ENCODE measurements around the gene INO80E. TPM values are rescaled to one million over a fixed set of nuclear protein-coding genes. Genes with fewer than 3 reads are reported as not detected.

The INO80E gene
- polyA plus RNA-seq, 1 experiment = 35.6 TPM

GRCh38 chr16:30006659-30007377 is 10.8 kb downstream of the INO80E start:
- H3K36me3 ChIP-seq (ENCODE audit: control insufficient read depth, insufficient read depth, low read length) = peaks cover 9% of the 10 kb centered on the region
- CTCF ChIA-PET = interaction anchor here (1.2 to 2.2 kb wide), 2 partner anchors 12 to 106 kb away, joined by 5 to 6 read pairs; partner anchors contain the start of gene ASPHD1
- peaks cover 11% of the 10 kb centered on the region for H3K27me3 ChIP-seq (ENCODE audit: control insufficient read depth, insufficient read depth, low read length)
- POLR2A ChIA-PET = no interaction called here
- no peak for DNase-seq (ENCODE audit: low read depth)
- TF ChIP-seq CTCF (IDR thresholded peaks at IDR 0.05; ENCODE audit: insufficient read depth, low read depth, low read length) = no peak
- H3K4me3 ChIP-seq (ENCODE audit: low read depth, low read length) = no peak overlapping the region

- ChIA-PET CTCF (interaction anchor here (2.2 kb wide), 1 partner anchor 11 kb away, joined by 6 read pairs; no protein-coding TSS in a partner anchor), POLR2A (no interaction called here)
- Histone ChIP-seq H3K36me3 (ENCODE audit: control insufficient read depth, insufficient read depth, low read length) (peaks cover 7% of the 10 kb centered on the region), H3K4me3 (ENCODE audit: low read depth, low read length) (no peak overlapping the region), H3K27me3 (ENCODE audit: control insufficient read depth, insufficient read depth, low read length) (peaks cover 11% of the 10 kb centered on the region)
- no peak for TF ChIP-seq CTCF (IDR thresholded peaks at IDR 0.05; ENCODE audit: insufficient read depth, low read depth, low read length)
- no peak for DNase-seq (ENCODE audit: low read depth)
Observed at GRCh38 chr16:30007378-30007895, 11.4 kb downstream of the INO80E start.

GRCh38 chr16:30009085-30009862 is 13.2 kb downstream of the INO80E start:
- Histone ChIP-seq H3K27me3 (ENCODE audit: control insufficient read depth, insufficient read depth, low read length) (peaks cover 11% of the 10 kb centered on the region), H3K36me3 (ENCODE audit: control insufficient read depth, insufficient read depth, low read length) (peaks cover 2% of the 10 kb centered on the region), H3K4me3 (ENCODE audit: low read depth, low read length) (no peak overlapping the region)
- ChIA-PET POLR2A (interaction anchor here (0.6 kb wide), 1 partner anchor 11 kb away, joined by 8 read pairs; no protein-coding TSS in a partner anchor), CTCF (interaction anchor here (0.7 to 1.2 kb wide), 2 partner anchors 23 to 224 kb away, joined by 3 read pairs; no protein-coding TSS in a partner anchor)
- no peak for DNase-seq (ENCODE audit: low read depth)
- no peak for TF ChIP-seq CTCF (IDR thresholded peaks at IDR 0.05; ENCODE audit: insufficient read depth, low read depth, low read length)

- POLR2A ChIA-PET = no interaction called here
Observed at GRCh38 chr16:30009990-30010843, 14.2 kb downstream of the INO80E start.

More at GRCh38 chr16:30009990-30010843, 14.2 kb downstream of the INO80E start:
- CTCF ChIA-PET = no interaction called here
- peaks cover 11% of the 10 kb centered on the region for H3K27me3 ChIP-seq (ENCODE audit: control insufficient read depth, insufficient read depth, low read length)
- no peak for TF ChIP-seq CTCF (IDR thresholded peaks at IDR 0.05; ENCODE audit: insufficient read depth, low read depth, low read length)
- no peak for DNase-seq (ENCODE audit: low read depth)
- H3K4me3 ChIP-seq (ENCODE audit: low read depth, low read length) = peak overlapping the region; percentile 51; the same call in 1 of the 2 replicates
- peaks cover 2% of the 10 kb centered on the region for H3K36me3 ChIP-seq (ENCODE audit: control insufficient read depth, insufficient read depth, low read length)
